ENCODE measurements around the gene TBX18. TPM values are rescaled to one million over a fixed set of nuclear protein-coding genes. Genes with fewer than 3 reads are reported as not detected.

The TBX18 gene
- total and polyA plus RNA-seq, 2 of the 4 experiments (the other 2 are of a cell fraction) = 0.86 to 1.3 TPM

DNA sequence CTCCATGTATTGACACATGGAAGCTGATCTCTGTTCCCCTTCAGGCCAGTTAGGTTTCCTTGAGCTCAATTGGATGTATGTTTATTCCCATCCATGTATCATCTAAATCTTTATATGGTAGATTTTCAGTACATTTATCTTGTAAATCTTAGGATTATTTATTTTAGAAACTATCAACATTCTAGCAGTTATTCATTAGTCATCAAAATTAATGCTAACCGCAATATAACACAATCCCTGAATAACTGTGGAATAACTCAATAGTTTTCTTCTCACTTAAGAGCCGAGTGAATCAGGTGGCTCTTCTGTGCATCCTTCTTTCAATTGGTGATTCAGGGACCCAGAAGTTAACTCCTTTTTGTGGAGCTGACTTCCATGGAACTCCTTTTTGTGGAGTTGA is 15.5 kb upstream of the TBX18 start:
- Histone ChIP-seq H4K8ac (ENCODE audit: low read depth in 2 of 2, low read length in 2 of 2) (no peak overlapping the region), H3K36me3 (ENCODE audit: control insufficient read depth, insufficient read depth, low read length) (no peaks in the 10 kb centered on the region), H3K79me1 (ENCODE audit: low read depth in 1 of 2, low read length in 2 of 2) (no peaks in the 10 kb centered on the region), H3K9me1 (ENCODE audit: insufficient read depth, low read length) (no peaks in the 10 kb centered on the region), H4K20me1 (ENCODE audit: insufficient read depth, low read length) (no peaks in the 10 kb centered on the region), H3K4me1 (ENCODE audit: control insufficient read depth, insufficient read depth, low read length) (no peaks in the 10 kb centered on the region), H2AFZ (replicated peaks; ENCODE audit: low read length, poor library complexity) (no peak overlapping the region), H3K9ac (ENCODE audit: low read depth, low read length) (no peak overlapping the region), H3K27ac (ENCODE audit: insufficient read depth, low read length) (no peak overlapping the region), H3K4me3 (ENCODE audit: insufficient read depth, low read depth, low read length) (no peak overlapping the region), H3K4ac (ENCODE audit: low read depth, low read length) (no peak overlapping the region), H3K56ac (ENCODE audit: extremely low read depth, insufficient read depth, low read length) (no peak overlapping the region), H4K5ac (ENCODE audit: low read depth, low read length) (no peak overlapping the region), H3K18ac (ENCODE audit: low read depth, low read length) (no peak overlapping the region), H2BK20ac (ENCODE audit: low read depth, low read length) (no peak overlapping the region), H2BK15ac (ENCODE audit: low read depth, low read length) (no peak overlapping the region), H3K9me3 (ENCODE audit: control insufficient read depth, insufficient read depth, low read length) (no peaks in the 10 kb centered on the region), H2BK5ac (ENCODE audit: low read depth, low read length, poor library complexity, severe bottlenecking) (no peak overlapping the region), H3K4me2 (ENCODE audit: low read depth, low read length) (no peak overlapping the region), H3K23ac (ENCODE audit: low read depth, low read length) (no peak overlapping the region), H3K27me3 (ENCODE audit: control insufficient read depth, insufficient read depth, low read length) (peaks cover 15% of the 10 kb centered on the region), H2AK9ac (replicated peaks; ENCODE audit: low read depth, low read length, poor library complexity) (no peak overlapping the region), H2BK120ac (ENCODE audit: low read depth, low read length) (no peak overlapping the region), H2AK5ac (ENCODE audit: low read depth, low read length) (no peak overlapping the region), H3K14ac (replicated peaks; ENCODE audit: low read depth, low read length) (no peak overlapping the region), H4K91ac (ENCODE audit: insufficient read depth, low read depth, low read length) (no peak overlapping the region)
- DNase-seq (no peak), ATAC-seq (ENCODE audit: low read depth) (no peak)
- dilution Hi-C loops (cut with HindIII; ENCODE audit: low sequenced_read_pairs, unreplicated experiment) (no loop called here), in situ Hi-C loops (cut with MboI; ENCODE audit: low sequenced_read_pairs) (no loop called here), intact Hi-C loops (cut with micrococcal nuclease) (no loop called here)
- no TSS peak for BruUV-seq (replicated peaks)
- no peak for TF ChIP-seq CHD1 (IDR thresholded peaks at IDR 0.05; ENCODE audit: low read depth, low read length)
- no peak for TF ChIP-seq NFE2L2 (IDR thresholded peaks at IDR 0.05; ENCODE audit: low read depth, low read length)
- TF ChIP-seq, protein P1, sequence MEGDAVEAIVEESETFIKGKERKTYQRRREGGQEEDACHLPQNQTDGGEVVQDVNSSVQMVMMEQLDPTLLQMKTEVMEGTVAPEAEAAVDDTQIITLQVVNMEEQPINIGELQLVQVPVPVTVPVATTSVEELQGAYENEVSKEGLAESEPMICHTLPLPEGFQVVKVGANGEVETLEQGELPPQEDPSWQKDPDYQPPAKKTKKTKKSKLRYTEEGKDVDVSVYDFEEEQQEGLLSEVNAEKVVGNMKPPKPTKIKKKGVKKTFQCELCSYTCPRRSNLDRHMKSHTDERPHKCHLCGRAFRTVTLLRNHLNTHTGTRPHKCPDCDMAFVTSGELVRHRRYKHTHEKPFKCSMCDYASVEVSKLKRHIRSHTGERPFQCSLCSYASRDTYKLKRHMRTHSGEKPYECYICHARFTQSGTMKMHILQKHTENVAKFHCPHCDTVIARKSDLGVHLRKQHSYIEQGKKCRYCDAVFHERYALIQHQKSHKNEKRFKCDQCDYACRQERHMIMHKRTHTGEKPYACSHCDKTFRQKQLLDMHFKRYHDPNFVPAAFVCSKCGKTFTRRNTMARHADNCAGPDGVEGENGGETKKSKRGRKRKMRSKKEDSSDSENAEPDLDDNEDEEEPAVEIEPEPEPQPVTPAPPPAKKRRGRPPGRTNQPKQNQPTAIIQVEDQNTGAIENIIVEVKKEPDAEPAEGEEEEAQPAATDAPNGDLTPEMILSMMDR (conservative IDR thresholded peaks at IDR 0.05; ENCODE audit: low read depth, low read length) = no peak
- no peak for TF ChIP-seq RAD21 (IDR thresholded peaks at IDR 0.05; ENCODE audit: low read length)
- ChIA-PET CTCF (no interaction called here), POLR2A (ENCODE audit: unreplicated experiment) (no interaction called here)
- no CpG with 5 or more reads among the region's 2 CpGs for WGBS, 2 experiments (ENCODE audit: extremely low coverage in 2 of 2, insufficient read length in 1 of 2)
